ENCODE data around the gene PLA2G4E.

The PLA2G4E gene

GRCh38 chr15:41932511-41933289 lies 88.1 kb downstream of the PLA2G4E start:
- no peak for DNase-seq

- DNase-seq = no peak
Measured at GRCh38 chr15:41932101-41932500, 88.7 kb downstream of the PLA2G4E start.

All from activated CD4-positive, alpha-beta T cell treated with anti-CD3 and anti-CD28 coated beads, Interleukin-2, amount 50 U/mL, for 1 hour (primary cell).